OCI-LY7 (cell line): ENCODE data around the gene KCNQ2.

Source experiments
- EZH2phosphoT487 ChIP-seq: fragments of 200-600 bp; sonication (generic); IDR thresholded peaks from 2 replicates; pipeline ENCODE4 v1.6.1; 2018; ENCODE audit warnings: low read depth, borderline replicate concordance, mild to moderate bottlenecking, mixed run types, antibody characterized with exemption, low read length, moderate library complexity, mixed read lengths
- TF ChIP-seq, protein P1 (sequence below): fragments of 200-600 bp; sonication (generic); conservative IDR thresholded peaks from 2 replicates; pipeline ENCODE4 v1.5.1; 2014; ENCODE audit warnings: mild to moderate bottlenecking, antibody characterized with exemption, low read length, moderate library complexity, mixed read lengths

DNA sequence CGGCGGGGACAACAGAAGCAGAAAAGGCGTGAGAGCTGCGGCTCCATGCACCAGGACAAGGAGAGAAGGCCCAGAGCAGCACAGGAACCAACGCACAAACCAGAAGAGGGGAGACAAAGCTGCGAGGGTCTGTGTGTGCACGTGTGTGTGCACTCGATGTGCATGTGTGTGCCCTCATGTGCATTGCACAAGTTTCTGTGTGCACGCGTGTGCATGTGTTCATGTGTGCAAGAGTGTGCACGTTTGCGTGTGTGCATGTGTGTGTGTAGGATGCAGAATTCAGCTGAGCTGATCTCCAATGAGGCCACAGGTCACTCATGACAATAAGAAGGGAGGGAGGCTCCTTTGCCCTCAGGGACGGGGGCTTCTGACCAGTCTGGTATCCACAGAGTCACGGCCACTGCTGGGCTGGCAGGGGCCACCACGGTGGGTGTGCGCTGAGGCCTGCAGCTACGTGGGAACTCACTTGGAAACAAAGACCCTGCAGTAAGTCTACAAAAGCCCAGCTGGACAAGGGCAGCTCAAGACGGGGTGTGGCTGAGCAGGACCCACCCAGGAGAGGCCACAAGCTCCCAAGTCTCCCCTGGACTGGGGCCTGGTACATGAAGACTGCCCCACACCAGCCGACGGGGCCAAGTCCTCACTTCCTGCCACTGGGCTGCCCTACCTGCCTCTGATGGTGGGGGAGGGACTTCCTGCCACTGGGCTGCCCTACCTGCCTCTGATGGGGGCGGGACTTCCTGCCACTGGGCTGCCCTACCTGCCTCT, 63.2 kb downstream of the KCNQ2 start:
- TF ChIP-seq, protein P1, sequence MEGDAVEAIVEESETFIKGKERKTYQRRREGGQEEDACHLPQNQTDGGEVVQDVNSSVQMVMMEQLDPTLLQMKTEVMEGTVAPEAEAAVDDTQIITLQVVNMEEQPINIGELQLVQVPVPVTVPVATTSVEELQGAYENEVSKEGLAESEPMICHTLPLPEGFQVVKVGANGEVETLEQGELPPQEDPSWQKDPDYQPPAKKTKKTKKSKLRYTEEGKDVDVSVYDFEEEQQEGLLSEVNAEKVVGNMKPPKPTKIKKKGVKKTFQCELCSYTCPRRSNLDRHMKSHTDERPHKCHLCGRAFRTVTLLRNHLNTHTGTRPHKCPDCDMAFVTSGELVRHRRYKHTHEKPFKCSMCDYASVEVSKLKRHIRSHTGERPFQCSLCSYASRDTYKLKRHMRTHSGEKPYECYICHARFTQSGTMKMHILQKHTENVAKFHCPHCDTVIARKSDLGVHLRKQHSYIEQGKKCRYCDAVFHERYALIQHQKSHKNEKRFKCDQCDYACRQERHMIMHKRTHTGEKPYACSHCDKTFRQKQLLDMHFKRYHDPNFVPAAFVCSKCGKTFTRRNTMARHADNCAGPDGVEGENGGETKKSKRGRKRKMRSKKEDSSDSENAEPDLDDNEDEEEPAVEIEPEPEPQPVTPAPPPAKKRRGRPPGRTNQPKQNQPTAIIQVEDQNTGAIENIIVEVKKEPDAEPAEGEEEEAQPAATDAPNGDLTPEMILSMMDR, result no peak
- no peak for TF ChIP-seq EZH2phosphoT487
